Activated CD8-positive, alpha-beta memory T cell treated with anti-CD3 and anti-CD28 coated beads for 4 hours (primary cell): ENCODE results near the gene NAT14.
"Not testable (repeated sequence)": the region's sequence is repeated elsewhere in the genome, so short reads cannot be mapped to it uniquely, and the experiment has no call there.

ENCODE experiments used
- DNase-seq, 2 donors: peaks; one replicate each; pipeline ENCODE4 v3.0.0-alpha.2; 2020; ENCODE audit warnings: low read depth in 2 of 2

The NAT14 gene

DNA sequence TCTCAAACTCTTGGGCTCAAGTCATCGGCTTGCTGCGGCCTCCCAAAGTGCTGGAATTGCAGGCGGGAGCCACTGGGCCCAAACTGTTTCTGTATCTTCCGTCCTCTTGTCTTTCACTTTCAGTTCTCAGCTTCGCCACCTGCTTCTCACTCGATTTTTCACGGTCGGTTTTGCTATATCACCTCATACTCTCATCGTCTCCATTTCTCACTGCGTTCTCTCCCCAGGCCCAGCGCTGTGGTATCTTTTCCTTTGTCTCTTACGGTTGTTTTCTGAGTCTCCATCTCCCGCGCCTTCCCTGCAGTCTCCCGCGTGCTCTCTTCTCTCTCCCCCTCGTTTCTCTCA, 18.1 kb downstream of the NAT14 start:
- DNase-seq, result no peak

DNA sequence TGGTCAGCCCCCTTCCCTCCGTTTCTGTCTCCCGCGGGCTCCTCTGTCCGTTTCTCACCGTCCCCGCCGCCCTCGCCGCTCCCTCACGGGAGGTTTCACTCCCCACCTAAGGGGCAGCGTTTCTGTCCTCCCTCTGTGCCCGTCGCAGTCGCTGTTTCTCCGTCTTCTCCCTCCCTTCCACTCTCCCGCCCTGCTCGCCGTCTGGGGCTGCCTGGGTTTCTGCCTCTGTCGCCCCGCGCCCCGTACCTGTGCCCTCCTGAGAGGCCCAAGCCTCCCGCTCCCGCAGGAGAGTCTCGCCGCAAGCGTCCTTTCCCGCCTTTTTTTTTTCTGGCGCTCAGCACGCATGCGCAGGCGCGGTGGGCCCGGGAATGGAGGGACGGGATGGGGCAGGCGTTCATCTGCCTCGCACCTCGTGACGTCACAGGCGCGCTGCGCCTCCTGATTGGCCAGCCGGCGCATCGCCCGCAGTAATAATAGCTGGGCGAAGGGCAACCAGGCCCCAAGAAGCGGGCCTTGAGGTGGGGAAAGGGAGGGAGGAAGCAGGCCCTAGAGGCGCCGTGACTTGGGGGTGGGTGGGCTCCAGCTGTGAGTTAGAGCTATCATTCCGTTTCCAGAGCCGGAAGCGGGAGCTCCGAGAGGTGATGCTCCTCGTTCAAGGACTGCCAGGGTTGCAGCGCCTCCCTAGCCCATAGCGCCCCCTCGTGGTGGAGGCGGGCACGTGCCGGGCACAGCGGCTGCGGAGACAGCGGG, 18.7 kb downstream of the NAT14 start:
- peak; percentile 80 to 81 for DNase-seq

DNA sequence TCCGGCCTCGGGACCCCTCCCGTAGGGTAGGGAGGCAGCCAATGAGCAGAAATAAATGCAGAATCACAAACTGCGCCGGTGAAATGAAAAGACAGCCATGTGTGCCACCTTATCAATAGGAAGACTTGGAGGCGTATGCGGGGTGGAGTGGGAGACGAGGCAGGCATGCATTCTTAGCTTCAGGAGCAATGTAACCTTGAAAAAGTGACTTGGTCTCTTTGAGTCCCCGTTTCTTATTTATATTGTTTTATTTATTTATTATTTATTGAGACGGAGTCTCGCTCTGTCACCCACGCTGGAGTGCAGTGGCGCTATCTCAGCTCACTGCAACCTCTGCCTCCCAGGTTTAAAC, 19.2 kb downstream of the NAT14 start:
- no peak for DNase-seq

DNA sequence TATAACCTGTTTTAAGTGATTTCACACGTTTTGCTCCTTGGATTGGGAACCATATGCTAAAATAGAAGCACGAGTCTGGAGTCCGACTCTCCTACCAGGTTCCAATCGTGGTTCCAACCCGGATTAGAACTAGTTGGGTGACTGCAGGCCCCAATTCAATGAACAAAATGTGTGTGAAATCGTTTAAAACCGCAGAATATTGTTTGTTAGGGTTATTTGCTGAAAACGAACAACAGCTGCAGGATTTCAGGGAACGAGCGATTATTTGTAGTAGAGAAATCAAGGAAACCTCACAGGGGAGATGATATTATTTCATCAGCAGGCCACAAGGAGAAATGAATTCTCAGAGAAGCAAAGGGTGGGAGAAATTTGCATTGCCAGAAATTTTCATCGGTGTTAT, 20.0 kb downstream of the NAT14 start:
- DNase-seq, result no peak

DNA sequence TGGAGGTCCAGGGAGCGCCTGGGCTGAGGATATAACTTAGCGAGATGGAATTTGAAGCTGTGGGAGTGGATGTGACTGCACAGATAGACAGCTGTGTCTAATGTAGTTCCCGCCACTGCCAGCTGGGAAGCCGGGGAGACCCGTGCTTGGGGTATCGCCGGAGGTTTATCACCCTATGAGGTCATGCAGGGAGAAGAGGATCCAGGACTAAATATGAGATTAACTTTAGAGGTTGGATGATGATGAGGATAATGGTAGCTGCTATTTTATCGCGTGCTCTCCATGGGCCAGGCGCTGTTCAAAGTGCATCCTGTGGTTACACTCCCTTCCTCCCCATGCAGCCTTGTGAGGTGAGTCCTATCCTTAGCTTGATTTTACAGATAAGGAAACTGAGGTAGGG, 23.1 kb downstream of the NAT14 start:
- no peak for DNase-seq

DNA sequence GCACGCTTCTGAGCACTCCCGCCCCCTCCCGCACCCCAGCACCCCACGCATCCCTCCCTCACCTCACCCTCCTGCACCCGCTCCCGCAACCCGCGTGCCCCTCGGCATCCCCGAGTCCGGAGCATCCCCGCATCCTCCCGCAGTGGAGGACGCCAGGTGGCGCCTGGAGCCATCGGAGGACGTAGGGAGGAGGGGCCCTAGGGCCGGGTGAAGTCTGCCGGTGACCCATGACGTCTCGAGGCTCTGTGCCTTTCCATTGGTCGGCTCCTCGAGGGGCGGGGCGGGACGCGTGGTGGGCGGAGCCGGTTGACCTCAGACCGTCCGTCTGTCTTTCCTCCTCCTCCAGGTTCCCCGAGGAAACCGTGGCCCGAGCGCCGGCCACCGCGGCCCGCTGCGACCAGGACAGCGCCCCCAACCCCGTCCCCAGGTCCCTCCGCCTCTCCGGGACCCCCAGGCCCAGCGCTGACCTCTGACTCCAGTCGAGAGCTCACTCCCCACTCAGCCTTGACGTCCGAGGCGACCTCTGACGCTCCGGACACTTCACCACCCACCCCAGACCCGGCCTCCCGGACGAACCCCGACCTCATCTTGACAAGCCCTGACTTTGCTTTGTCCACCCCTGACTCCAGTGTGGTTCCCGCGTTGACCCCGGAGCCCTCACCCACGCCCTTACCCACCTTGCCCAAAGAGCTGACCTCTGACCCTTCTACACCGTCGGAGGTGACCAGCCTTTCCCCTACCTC, 32.1 kb downstream of the NAT14 start:
- DNase-seq, result peak; percentile 82 to 84

DNA sequence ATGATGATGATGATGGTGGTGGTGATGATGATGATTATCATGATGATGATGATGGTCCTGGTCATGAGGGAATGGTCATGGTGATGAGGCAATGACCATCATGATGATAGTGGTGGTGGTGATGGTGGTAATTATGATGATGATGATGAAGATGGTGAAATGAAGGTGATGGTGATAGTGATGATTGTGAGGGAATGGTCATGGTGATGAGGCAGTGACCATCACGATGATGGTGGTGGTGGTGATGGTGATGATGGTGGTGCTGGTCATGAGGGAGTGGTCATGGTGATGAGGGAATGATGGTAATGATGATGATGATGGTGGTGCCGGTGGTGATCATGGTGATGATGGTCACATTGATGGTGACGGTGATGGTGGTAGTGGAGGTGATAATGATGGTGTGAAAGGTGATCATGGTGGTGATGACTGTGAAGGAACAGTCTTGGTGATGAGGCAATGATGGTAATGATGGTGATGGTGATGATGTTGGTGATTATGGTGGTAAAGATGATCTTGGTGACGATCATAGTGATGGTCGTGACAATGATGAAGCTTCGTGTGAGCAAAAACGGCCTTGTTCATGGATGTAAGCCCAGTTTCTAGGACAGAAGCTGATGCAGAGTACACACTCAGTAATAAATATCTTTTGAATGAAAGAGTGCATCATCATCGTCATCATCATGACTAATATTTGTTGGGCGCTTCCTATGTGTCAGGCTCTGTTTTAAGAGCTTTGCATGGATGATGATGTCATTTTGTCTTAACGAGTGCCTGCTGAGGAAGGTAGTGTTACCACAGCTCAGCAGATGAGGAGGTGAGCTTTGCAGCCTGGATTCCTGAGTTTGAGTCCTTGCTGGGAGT, 34.7 kb downstream of the NAT14 start:
- no peak for DNase-seq

DNA sequence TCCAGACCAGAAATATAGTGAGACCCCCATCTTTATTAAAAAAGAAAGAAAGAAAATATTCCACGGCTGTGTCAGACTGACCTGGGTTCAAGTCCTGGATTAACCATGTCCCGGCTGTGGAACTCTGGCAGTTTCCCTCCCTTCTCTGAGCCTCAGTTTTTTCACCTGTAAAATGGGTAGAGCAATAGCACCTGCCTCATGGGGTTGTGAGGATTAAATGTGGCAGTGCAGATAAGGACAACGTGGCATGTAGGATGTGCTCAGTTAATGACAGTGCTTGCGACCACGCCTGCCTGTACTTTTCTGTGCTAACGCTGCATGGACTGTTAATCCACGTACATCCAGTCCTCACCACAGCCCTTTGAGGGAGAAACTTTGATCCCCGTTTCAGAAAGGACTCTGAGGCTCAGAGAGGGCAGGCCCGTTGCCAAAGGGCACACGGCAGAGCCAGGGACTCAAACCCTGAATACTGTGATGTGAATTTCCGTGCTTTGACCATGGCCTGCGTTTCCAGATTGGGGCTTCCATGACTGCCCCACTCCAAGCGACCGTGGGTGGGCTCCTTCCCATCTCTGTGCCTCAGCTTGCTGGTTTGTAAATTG, 35.8 kb downstream of the NAT14 start:
- DNase-seq, result no peak

DNA sequence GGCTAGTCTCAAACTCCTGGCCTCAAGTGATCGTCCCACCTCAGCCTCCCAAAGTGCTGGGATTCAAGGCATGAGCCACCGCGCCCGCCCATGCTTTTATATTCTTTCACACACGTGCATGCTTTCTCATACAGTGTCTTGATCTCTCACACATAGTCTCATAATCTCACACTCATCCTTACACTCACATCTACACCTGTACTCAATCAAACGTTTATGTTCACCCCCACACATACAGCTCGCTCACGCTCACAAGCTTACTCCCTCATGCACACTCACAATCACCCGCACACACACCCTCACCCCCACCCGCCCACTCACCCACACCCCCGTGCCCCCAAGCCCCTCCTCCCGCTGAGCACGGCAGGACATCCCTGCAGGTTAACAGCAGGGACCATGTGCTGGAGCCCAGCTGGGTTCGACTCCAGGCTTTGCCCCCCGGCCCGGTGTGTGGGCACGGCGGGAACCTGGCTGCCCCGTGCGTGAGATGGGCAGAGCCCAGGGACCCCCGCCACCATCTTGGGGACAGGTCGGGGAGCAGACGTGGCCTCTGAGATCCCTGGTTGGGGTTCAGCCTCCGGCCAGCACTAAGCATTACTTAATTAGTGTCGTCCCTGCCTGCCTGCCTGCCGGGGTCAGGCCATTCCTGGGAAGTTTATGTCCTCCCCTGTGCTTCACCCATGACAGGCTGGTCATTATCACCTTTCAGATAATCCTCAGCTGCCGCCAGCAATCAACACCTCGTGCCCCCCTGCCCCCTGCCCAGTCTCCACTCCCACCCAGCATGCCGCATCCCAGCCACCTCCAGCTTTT, 40.5 kb downstream of the NAT14 start:
- DNase-seq, result no peak

DNA sequence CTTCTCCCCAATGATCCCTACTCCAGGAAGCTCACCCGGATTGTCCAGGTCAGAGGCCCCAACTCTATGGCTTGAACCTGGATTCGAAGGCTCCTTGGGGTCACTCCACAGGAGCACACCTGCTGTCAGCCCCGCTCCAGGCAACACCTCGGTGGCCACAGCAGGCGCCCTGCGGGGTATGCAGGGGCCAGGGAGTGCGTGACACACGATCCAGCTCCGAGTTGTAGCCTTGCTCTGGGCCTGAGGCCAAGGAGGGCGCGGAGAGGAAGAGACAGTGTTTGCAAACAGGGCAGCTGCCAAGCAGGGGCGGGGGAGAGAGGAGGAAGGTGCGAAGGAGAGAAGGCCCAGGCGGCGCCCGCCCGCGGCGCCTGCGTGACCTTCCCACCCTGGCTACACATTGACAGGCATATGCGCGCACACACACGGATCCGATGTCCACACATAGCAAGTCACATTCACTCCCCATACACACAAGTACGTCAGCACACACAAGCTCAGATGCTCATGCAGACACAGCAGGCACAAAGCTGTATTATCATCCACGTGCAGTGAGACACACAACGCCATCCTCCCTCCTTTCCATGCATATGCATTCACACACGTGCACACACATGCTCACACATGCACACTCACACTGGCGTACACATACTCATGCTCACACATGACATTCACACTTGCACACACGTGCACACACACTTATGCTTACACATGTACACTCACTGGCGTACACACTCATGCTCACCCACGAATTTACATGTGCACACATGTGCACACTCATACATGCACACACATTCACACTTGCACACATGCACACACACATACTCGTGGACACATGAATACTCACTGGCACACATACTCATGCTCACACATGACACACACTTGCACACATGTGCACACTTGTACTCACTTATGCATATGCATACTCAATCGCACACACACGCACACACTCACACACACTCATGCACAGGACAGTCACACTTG, 41.5 kb downstream of the NAT14 start:
- no peak for DNase-seq

DNA sequence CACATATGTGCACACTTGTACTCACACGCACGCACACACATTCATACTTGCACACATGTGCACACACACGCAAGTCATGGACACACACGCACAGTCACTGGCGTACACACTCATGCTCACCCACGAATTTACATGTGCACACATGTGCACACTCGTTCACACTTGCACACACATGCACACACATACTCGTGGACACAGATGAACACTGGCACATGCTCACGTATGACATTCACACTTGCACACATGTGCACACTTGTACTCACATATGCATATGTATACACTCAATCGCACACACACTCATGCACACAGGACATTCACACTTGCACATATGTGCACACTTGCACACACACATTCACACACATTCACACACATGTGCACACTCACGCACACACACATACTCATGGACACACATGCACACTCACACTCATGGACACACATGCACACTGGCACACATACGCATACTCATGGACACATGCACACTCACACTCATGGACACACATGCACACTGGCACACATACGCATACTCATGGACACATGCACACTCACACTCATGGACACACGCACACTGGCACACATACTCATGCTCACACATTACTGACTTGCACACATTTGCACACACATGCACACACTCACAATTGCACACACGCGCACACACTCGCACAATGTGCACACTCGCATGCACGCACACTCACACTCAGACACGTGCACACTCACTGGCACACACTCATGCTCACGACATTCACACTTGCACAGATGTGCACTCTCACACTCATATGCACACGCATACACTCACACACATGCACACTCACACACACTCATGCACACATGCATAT, 42.4 kb downstream of the NAT14 start:
- DNase-seq, result no peak

DNA sequence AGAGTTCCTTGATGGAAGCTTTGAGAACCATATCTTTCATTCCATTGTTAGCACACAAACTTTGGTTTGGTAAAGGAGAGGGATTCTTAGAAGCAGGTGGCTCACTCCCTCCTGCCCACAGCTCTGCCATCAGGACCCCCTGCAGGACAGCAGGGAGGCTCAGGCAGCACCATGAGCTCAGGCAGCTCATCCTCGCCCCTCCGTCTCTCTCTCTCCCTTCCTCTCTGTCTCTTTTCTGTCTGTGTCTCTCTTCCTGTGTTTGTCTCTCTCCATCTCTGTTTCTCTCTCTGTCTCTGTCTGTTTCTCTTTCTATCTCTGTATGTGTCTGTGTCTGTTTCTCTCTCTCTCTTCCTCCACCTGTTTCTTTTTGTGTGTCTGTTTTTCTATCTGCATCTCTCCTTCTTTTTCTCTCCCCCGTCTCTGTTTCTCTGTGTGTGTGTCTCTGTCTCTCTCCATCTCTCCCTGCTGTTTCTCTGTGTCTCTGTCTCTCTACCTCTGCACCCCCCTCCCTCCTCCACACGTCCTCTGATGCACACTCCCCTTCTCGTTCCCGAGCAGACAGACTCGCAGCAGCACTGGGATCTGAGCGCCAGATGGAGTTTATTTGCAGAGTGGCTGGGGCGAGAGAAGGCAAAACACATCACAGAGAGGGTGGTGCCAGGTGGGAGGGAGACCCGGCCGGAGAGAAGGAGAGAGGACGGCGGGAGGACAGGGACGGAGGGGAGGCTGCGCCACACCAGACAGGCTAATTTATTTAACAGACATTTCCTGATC, 43.2 kb downstream of the NAT14 start:
- DNase-seq, result no peak

DNA sequence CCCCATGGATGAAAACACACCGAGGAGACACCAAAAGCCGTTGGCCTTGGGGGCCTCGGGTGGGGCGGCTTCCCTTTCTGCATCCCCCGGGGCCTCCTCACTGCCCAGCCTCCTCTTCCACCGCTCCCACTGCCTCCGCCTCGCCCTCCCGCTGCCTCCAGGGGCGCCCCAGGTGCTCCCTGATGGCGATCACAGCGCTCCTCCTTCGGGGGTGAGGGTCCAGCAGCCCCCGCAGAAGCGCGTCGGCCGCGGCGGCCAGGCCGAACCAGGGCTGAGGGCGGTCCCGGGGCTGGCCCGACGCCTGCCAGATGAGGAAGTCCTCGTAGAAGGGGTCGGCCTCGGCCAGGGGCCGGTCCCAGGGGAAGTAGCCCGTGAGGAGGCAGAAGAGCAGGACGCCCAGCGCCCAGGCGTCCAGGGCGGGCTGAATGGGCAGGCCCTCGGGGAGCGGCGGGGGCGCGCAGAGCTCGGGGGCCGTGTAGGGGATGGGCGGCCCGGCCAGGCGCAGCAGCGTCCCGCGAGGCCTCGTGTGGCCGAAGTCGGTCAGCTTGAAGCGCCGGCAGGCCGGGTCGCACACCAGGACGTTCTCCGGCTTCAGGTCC, 44.7 kb downstream of the NAT14 start:
- DNase-seq, result no peak

DNA sequence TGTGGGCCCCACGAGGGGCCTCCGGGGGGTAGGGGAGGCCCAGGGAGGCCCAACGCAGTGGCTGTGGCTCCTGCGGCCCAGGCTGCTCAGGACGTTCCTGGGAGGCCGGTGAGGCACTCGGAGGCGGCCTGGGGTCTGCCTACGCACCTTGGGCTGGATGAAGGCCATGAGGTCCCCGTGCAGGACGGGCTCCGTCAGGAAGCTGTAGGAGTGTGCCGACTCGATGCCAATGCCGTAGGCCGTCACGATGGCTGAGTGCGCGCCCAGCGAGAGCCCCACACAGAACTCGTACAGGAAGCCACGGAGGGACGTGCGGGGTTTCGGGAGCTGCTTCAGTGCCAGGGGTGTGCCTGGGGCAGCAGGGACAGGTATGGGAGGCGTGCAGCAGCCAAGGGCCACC, 46.0 kb downstream of the NAT14 start:
- no peak for DNase-seq

DNA sequence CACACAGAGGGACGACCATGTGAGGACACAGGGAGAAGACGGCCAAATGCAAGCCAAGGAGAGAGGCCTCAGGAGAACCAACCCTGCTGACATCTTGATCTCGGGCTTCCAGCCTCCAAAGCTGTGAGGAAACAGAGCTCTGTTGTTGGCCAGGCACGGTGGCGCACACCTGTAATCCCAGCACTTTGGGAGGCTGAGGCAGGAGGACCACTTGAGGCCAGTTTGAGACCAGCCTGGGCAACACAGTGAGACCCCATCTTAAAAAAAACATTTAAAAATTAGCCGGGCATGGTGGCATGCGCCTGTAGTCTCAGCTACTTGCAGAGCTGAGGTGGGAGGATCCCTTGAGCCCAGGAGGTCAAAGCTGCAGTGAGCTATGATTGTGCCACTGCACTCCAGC, 49.3 kb downstream of the NAT14 start:
- not testable (repeated sequence) for DNase-seq

DNA sequence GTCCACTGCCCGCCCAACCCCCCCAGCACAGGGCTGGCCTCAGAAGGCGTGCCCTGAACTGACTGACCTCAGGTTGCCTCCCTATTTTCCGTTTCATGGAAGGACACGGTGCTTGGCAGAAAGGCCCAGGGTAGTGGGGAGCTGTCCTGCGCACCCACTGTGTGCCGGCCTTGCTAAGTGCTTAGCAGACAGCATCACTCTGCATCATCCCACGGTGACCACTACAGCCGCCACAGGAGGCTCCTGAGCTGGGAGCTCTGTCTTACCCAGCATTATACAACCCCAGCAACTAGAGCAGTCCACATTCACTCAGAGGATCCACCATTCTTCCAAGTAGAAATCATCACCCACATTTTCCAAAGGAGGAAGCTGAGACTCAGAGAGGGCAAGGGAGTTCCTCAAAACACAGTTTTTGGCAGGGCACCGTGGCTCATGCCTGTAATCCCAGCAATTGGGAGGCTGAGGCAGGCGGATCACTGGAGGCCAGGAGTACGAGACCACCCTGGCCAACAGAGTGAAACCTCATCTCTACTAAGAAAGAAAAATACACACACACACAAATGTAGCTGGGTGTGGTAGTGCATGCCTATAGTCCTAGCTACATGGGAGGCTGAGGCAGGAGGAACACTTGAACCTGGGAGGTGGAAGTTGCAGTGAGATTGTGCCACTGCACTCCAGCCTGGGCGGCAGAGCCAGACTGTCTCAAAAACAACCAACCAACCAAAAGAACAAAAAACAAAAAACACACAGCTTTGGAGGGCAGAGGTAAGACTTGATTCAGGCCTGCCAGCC, 50.4 kb downstream of the NAT14 start:
- no peak for DNase-seq

DNA sequence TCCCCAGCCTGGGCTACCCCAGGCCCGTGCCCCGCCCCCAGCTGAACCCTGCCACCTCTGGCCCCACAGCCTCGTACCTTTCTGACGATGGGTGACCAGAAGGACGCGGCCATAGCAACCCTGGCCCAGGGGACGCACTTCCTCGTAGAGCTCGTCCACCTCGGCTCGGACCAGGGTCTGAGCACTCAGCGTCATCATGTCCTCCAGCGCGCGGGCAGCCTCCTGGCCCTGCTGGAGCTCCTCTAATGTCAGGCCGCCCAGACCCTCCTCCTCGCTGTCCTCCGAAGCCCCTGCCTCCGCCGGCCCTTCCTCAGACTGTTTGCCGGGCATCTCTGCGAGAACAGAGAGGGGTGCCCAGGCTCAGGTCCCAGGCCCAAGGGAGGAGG, 51.0 kb downstream of the NAT14 start:
- DNase-seq, result no peak
